Ishikawa (cell line): ENCODE measurements around the gene FGD1.

Experiments used
- CEBPB ChIP-seq: IDR thresholded peaks from 2 replicates; pipeline ENCODE4 v1.6.1; 2012
- CREB1 ChIP-seq: IDR thresholded peaks from 2 replicates; pipeline ENCODE4 v1.6.1; 2012; ENCODE audit warnings: low read depth
- EGR1 ChIP-seq: IDR thresholded peaks from 2 replicates; pipeline ENCODE4 v1.6.1; 2012
- EP300 ChIP-seq: IDR thresholded peaks from 2 replicates; pipeline ENCODE4 v1.6.1; 2012; ENCODE audit warnings: borderline replicate concordance
- FOXM1 ChIP-seq: IDR thresholded peaks from 2 replicates; pipeline ENCODE4 v1.6.1; 2012; ENCODE audit warnings: low read depth, borderline replicate concordance
- NFIC ChIP-seq: IDR thresholded peaks from 2 replicates; pipeline ENCODE4 v1.6.1; 2012
- RAD21 ChIP-seq: IDR thresholded peaks from 2 replicates; pipeline ENCODE4 v1.6.1; 2012; ENCODE audit warnings: low read depth
- TAF1 ChIP-seq: IDR thresholded peaks from 2 replicates; pipeline ENCODE4 v1.6.1; 2012; ENCODE audit warnings: low read depth, mild to moderate bottlenecking
- TCF12 ChIP-seq: IDR thresholded peaks from 2 replicates; pipeline ENCODE4 v1.6.1; 2012; ENCODE audit warnings: low read depth
- TEAD4 ChIP-seq: IDR thresholded peaks from 2 replicates; pipeline ENCODE4 v1.6.1; 2012
- YY1 ChIP-seq: IDR thresholded peaks from 2 replicates; pipeline ENCODE4 v1.6.1; 2012; ENCODE audit warnings: low read depth
- ZBTB7A ChIP-seq: IDR thresholded peaks from 2 replicates; pipeline ENCODE4 v1.6.1; 2012; ENCODE audit warnings: low read depth
- TF ChIP-seq, protein P1 (sequence below): IDR thresholded peaks from 2 replicates; pipeline ENCODE4 v1.6.1; 2012; ENCODE audit warnings: low read depth, mild to moderate bottlenecking
- TF ChIP-seq, protein P2 (sequence below): IDR thresholded peaks from 2 replicates; pipeline ENCODE4 v1.6.1; 2012
- TF ChIP-seq, protein P3 (sequence below): IDR thresholded peaks from 2 replicates; pipeline ENCODE4 v1.6.1; 2012

Gene FGD1

DNA sequence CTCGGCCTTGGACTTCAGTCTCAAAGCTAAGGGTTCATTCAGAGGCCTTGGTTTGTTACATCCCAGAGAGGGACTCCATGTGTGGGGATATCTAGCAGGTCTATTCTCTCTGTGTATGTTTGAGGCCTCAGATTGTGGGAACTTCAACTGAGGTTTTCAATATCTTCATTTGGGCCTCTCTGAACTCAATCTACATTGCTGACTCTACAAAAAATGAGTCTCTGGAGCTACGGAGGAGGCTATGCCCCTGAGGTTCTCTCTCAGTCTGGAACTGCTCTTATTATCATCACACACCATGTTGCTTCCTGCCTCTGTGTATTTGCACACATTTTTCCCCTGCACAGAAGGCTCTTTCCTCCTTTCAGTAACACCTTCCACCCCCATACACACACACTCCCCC, 60.9 kb downstream of the FGD1 start:
- TF ChIP-seq NFIC = no peak
- no peak for TF ChIP-seq TEAD4
- TF ChIP-seq, protein P1, sequence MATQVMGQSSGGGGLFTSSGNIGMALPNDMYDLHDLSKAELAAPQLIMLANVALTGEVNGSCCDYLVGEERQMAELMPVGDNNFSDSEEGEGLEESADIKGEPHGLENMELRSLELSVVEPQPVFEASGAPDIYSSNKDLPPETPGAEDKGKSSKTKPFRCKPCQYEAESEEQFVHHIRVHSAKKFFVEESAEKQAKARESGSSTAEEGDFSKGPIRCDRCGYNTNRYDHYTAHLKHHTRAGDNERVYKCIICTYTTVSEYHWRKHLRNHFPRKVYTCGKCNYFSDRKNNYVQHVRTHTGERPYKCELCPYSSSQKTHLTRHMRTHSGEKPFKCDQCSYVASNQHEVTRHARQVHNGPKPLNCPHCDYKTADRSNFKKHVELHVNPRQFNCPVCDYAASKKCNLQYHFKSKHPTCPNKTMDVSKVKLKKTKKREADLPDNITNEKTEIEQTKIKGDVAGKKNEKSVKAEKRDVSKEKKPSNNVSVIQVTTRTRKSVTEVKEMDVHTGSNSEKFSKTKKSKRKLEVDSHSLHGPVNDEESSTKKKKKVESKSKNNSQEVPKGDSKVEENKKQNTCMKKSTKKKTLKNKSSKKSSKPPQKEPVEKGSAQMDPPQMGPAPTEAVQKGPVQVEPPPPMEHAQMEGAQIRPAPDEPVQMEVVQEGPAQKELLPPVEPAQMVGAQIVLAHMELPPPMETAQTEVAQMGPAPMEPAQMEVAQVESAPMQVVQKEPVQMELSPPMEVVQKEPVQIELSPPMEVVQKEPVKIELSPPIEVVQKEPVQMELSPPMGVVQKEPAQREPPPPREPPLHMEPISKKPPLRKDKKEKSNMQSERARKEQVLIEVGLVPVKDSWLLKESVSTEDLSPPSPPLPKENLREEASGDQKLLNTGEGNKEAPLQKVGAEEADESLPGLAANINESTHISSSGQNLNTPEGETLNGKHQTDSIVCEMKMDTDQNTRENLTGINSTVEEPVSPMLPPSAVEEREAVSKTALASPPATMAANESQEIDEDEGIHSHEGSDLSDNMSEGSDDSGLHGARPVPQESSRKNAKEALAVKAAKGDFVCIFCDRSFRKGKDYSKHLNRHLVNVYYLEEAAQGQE = no peak
- no peak for TF ChIP-seq FOXM1
- TF ChIP-seq, protein P2, sequence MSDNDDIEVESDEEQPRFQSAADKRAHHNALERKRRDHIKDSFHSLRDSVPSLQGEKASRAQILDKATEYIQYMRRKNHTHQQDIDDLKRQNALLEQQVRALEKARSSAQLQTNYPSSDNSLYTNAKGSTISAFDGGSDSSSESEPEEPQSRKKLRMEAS = no peak
- TF ChIP-seq TCF12 = no peak
- no peak for TF ChIP-seq CEBPB
- TF ChIP-seq ZBTB7A = no peak
- TF ChIP-seq, protein P3, sequence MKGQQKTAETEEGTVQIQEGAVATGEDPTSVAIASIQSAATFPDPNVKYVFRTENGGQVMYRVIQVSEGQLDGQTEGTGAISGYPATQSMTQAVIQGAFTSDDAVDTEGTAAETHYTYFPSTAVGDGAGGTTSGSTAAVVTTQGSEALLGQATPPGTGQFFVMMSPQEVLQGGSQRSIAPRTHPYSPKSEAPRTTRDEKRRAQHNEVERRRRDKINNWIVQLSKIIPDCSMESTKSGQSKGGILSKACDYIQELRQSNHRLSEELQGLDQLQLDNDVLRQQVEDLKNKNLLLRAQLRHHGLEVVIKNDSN = no peak
- no peak for TF ChIP-seq TAF1

DNA sequence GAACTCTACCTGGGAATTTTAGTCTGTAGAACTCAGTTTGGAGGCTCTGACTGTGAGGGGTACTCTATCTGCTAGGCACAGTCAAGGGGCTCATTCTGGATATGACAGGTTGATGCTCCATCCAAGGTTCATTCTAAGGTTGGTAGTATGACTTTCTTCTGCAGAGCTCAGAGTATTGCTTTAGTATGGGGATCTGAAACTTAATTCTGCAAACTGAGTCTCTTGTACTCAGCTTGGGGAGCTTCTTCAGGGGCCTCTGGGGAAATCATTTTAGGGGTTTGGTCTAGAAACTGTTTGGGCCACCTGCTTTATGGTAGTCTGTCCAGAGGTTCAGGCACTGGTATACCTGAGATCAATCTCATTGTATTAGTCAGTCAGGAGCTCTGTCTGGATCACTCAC, 65.5 kb downstream of the FGD1 start:
- TF ChIP-seq YY1 = no peak
- TF ChIP-seq RAD21 = no peak
- TF ChIP-seq TAF1 = no peak
- no peak for TF ChIP-seq TCF12
- TF ChIP-seq, protein P2 = no peak
- no peak for TF ChIP-seq FOXM1
- no peak for TF ChIP-seq ZBTB7A
- TF ChIP-seq, protein P3 = no peak

DNA sequence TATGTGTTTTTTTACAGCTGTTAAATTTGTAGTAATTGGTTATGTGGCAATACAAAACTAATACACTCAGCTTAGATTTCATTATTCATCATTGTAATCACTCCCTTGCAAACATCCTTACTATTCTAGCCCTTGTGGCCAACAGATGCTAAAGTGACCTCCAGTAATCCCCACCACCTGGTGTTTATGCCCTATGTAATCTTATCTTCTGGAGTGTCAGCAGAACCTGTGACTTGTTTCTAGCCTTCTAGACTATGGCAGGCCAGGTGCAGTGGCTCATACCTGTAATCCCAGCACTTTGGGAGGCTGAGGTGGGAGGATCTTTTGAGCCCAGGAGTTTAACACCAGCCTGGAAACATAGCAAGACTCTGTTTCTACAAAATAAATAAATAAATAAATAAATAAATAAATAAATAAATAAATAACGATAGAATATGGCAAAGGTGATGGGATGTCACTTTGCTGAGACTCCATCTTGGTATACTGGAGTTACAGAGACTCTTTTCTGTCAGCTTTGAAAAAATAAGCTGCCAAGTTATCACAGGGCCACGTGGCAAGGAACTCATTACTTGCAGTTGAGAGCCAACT, 68.1 kb downstream of the FGD1 start:
- no peak for TF ChIP-seq CREB1

DNA sequence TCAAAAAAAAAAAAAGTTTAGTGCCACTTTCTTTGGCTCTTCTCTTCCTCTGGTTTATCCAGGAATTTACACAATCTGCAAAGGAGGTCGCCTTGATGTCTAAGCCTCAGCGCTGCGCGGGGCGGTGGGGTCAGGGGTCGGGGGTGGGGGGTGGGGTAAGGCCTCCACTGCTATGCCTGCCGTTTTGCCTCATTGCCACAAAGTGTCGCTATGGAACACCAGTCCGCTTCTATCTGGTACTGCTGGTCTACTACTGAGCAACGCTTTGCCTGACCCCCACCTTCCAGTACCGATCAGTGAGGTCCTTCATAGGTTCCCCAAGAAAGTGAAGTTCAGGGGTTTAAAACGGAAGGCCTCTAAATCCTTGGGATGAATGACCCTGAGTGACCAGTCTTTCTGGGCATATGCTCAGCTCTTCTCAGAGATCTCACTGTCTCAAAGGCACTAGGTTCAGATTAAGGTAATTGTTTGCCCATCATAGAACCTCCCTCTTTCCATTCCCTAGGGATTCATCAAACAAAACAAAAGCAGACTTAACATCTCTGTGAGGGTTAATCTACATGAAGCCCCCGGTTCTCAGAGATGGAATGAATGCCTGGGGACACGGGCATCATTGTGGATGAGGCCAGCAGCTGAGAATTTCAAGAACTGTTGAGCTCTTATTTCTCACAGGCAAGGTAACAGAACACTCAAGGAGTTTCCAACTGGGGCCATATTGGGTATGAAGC, 72.7 kb downstream of the FGD1 start:
- TF ChIP-seq, protein P1 = no peak
- TF ChIP-seq TEAD4 (no peak), RAD21 (no peak), CEBPB (no peak), EP300 (no peak), YY1 (no peak), CREB1 (no peak), TCF12 (no peak), ZBTB7A (no peak), EGR1 (no peak), FOXM1 (no peak), TAF1 (no peak), NFIC (no peak)
- TF ChIP-seq, protein P3 = no peak

DNA sequence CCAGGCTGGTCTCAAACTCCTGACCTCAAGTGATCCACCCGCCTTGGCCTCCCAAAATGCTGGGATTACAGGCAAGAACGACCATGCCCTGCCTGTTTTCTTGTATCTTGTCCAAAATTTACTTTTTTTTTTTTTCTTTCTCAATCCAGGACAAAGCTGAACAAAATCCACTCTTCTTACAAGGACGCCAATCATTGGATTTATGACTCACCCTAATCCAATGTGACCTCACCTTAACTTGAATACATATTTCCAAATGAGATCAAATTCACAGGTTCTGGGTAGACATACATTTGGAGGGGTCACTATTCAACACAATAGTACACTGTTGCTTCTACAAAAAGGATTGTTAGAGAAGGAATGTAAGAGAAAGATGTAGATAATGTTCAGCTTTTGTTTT, 73.9 kb downstream of the FGD1 start:
- no peak for TF ChIP-seq FOXM1
- TF ChIP-seq TEAD4 = no peak

DNA sequence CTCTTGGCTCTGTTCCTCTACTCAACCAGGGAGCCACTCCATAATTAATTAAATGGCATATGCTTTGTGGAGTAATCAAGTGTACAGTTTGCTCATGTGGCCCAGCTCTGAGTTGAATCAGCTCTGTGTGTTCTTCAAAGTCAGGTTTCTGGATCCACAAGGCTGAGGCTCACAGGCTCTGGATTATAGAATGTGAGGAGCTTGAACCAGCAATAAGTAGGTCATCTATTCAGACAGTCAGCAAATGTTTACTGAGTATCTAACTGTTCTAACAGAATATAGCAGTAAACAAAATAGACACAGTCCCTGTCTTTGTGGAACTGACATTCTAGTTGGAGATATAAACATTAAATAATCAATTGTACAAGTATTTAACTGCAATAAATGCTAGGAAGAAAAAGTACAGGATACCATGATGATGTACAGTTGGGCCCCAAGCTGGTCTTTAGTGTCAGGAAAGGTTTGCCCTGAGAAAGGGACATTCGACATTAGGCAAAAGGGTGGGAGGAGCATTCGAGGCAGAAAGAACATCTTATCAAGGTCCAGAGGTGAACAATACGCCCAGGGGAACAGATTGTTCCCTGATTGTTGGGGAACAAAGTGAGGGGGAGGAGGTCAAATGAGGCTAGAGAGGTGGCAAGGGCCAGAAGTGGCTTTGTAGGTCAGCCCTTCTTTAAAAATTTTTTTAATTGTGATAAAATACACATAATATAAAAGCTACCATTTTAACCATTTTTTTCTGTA, 76.3 kb downstream of the FGD1 start:
- TF ChIP-seq TEAD4 = no peak
- no peak for TF ChIP-seq TAF1
- no peak for TF ChIP-seq YY1
- no peak for TF ChIP-seq CEBPB
- no peak for TF ChIP-seq RAD21
- no peak for TF ChIP-seq ZBTB7A
- TF ChIP-seq CREB1 = no peak
- no peak for TF ChIP-seq FOXM1
- TF ChIP-seq, protein P1 = no peak
- TF ChIP-seq NFIC = no peak
- TF ChIP-seq, protein P3 = no peak
- no peak for TF ChIP-seq TCF12
